Measurements from ENCODE around the gene DDX10. TPM values are rescaled to one million over a fixed set of nuclear protein-coding genes. Genes with fewer than 3 reads are reported as not detected.
A peak's percentile ranks its signal among the peaks of the same experiment; 100 is the strongest.

The DDX10 gene
- polyA plus RNA-seq, 1 of the 3 experiments (the other 2 are of a cell fraction): 35.8 TPM

- CTCF ChIA-PET: interaction anchor here (1.1 to 1.3 kb wide), 2 partner anchors 9 to 241 kb away, joined by 3 to 4 read pairs; no protein-coding TSS in a partner anchor
- H3K9ac ChIP-seq: peak overlapping the region; percentile 15; the same call in 1 of the 2 replicates
- H3K9me2 ChIP-seq: no peaks in the 10 kb centered on the region
- peak overlapping the region; percentile 48; the same call in 1 of the 2 replicates for H2AFZ ChIP-seq (ENCODE audit: low read depth)
- H3K4me1 ChIP-seq (ENCODE audit: control insufficient read depth in 1 of 2, insufficient read depth in 2 of 2, low read depth in 1 of 2, low read length in 1 of 2): peaks cover 27 to 36% of the 10 kb centered on the region in 2 experiments
- H3K27me3 ChIP-seq (ENCODE audit: insufficient read depth): no peaks in the 10 kb centered on the region
- H3F3A ChIP-seq (replicated peaks; ENCODE audit: insufficient read depth): peaks cover 31% of the 10 kb centered on the region
- H3K36me3 ChIP-seq (replicated peaks in 1 of 2; ENCODE audit: control insufficient read depth in 1 of 2, insufficient read depth in 2 of 2, low read length in 1 of 2): no peaks in the 10 kb centered on the region
- no peak for TF ChIP-seq MXI1 (IDR thresholded peaks at IDR 0.05; ENCODE audit: low read depth, low read length)
- no peak for TF ChIP-seq CHD2 (IDR thresholded peaks at IDR 0.05; ENCODE audit: low read length, partially characterized antibody)
- TF ChIP-seq MAX (IDR thresholded peaks at IDR 0.05; ENCODE audit: low read depth): no peak
- no peak for TF ChIP-seq FOXJ3 (CRISPR knock-in tag; IDR thresholded peaks at IDR 0.05)
- TF ChIP-seq TCF12 (IDR thresholded peaks at IDR 0.05): no peak
- TF ChIP-seq POLR2AphosphoS5 (IDR thresholded peaks at IDR 0.05; ENCODE audit: low read depth, low read length): no peak
- no peak for TF ChIP-seq SIN3A (IDR thresholded peaks at IDR 0.05; ENCODE audit: borderline replicate concordance, low read depth, low read length)
- TF ChIP-seq GATA2 (CRISPR knock-in tag; IDR thresholded peaks at IDR 0.05): no peak
- TF ChIP-seq NFIC (IDR thresholded peaks at IDR 0.05; ENCODE audit: borderline replicate concordance): no peak
- H4K20me1 ChIP-seq (ENCODE audit: insufficient read depth): no peaks in the 10 kb centered on the region
- no peaks in the 10 kb centered on the region for H3K79me2 ChIP-seq (ENCODE audit: insufficient read depth)
- POLR2A ChIA-PET: interaction anchor here (0.6 kb wide), 1 partner anchor 949 kb away, joined by 4 read pairs; no protein-coding TSS in a partner anchor
- peak overlapping the region; percentile 85 to 87; a peak in 3 of 4 replicates for H3K27ac ChIP-seq (ENCODE audit: low read depth in 2 of 2, low read length in 1 of 2)
- DNase-seq: no peak
- peak overlapping the region; percentile 65; the same call in 1 of the 2 replicates for H3K4me2 ChIP-seq
- H3K9me3 ChIP-seq: no peaks in the 10 kb centered on the region
- WGBS (ENCODE audit: low lambda C conversion rate): 97% methylated on average over 3 of the region's 3 CpGs
- H3K4me3 ChIP-seq (ENCODE audit: low read depth in 2 of 2, low read length in 1 of 2): no peak overlapping the region
Measured at GRCh38 chr11:108959874-108960273, 295.0 kb downstream of the DDX10 start.

DNA sequence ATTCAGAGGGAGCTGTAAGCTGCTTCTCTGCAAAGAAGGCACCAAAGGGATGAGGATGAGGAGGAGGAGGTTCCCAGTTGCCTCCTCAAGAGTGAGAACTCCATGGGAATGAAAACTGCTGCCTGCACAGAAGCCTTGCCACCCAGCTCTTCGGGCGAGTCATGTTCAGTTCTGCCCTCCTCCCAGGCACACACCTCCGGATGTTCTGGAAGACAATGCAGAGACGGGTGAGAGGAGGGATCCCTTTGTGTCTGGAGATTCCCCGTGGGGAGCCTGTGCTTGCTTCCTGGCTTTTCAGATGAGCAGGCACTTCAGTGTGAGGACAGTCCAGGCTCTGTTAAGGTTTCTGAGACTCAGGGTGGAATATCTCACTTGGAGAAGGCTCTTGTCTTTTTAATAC is 295.6 kb downstream of the DDX10 start:
- ChIA-PET POLR2A (no interaction called here), CTCF (interaction anchor here (1.1 to 1.3 kb wide), 2 partner anchors 8 to 240 kb away, joined by 3 to 4 read pairs; no protein-coding TSS in a partner anchor)
- Histone ChIP-seq H3K27me3 (ENCODE audit: insufficient read depth) (no peaks in the 10 kb centered on the region), H3K4me3 (ENCODE audit: low read depth in 2 of 2, low read length in 1 of 2) (no peak overlapping the region), H4K20me1 (ENCODE audit: insufficient read depth) (no peaks in the 10 kb centered on the region), H2AFZ (ENCODE audit: low read depth) (peak overlapping the region; percentile 48), H3K36me3 (replicated peaks in 1 of 2; ENCODE audit: control insufficient read depth in 1 of 2, insufficient read depth in 2 of 2, low read length in 1 of 2) (no peaks in the 10 kb centered on the region), H3K79me2 (ENCODE audit: insufficient read depth) (no peaks in the 10 kb centered on the region), H3K4me2 (peak overlapping the region; percentile 65; the same call in 1 of the 2 replicates), H3K9ac (peak overlapping the region; percentile 15; the same call in 1 of the 2 replicates), H3K9me2 (no peaks in the 10 kb centered on the region), H3K9me3 (no peaks in the 10 kb centered on the region), H3F3A (replicated peaks; ENCODE audit: insufficient read depth) (peaks cover 31% of the 10 kb centered on the region), H3K4me1 (ENCODE audit: control insufficient read depth in 1 of 2, insufficient read depth in 2 of 2, low read depth in 1 of 2, low read length in 1 of 2) (peaks cover 29 to 36% of the 10 kb centered on the region in 2 experiments), H3K27ac (ENCODE audit: low read depth in 2 of 2, low read length in 1 of 2) (peak overlapping the region in 1 of 2 experiments; percentile 87; a peak in 2 of 4 replicates)
- no peak for DNase-seq
- TF ChIP-seq TCF12 (IDR thresholded peaks at IDR 0.05) (peak; percentile 15; the same call in 1 of the 2 replicates), RFX5 (IDR thresholded peaks at IDR 0.05; ENCODE audit: low read length) (no peak)
- 67% methylated on average over 5 of the region's 5 CpGs for WGBS (ENCODE audit: low lambda C conversion rate)

DNA sequence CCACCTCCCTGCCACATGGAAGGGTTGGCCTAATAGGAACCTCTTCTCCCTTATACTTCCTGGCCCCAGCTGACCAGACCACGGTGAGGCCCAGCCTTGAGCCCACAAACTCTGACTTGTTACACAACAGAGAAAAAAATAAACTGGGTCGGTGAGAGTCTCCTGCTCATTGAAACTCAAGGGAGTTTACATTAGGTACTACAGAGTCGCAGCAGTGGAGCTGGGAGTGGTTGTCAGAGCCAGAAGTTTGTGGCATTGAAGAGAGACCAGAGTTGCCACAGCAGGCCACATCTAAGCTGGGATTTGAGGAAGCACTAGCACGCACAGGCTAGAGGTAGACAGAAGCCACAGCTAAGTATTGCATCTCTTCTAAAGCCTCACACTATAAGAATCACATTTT is 296.2 kb downstream of the DDX10 start:
- ChIA-PET POLR2A (no interaction called here), CTCF (no interaction called here)
- 0 out of 2 replicates have a peak overlapping the region, but pooled peaks have one; percentile 48 for H2AFZ ChIP-seq (ENCODE audit: low read depth)
- no peak overlapping the region for H3K4me2 ChIP-seq
- peaks cover 34 to 36% of the 10 kb centered on the region in 2 experiments for H3K4me1 ChIP-seq (ENCODE audit: control insufficient read depth in 1 of 2, insufficient read depth in 2 of 2, low read depth in 1 of 2, low read length in 1 of 2)
- no peaks in the 10 kb centered on the region for H3K9me3 ChIP-seq
- peak overlapping the region; percentile 15; the same call in 1 of the 2 replicates for H3K9ac ChIP-seq
- DNase-seq: no peak
- H3K9me2 ChIP-seq: no peaks in the 10 kb centered on the region
- peak overlapping the region in 1 of 2 experiments; percentile 87; a peak in 2 of 4 replicates for H3K27ac ChIP-seq (ENCODE audit: low read depth in 2 of 2, low read length in 1 of 2)
- H3K4me3 ChIP-seq (ENCODE audit: low read depth in 2 of 2, low read length in 1 of 2): no peak overlapping the region
- peaks cover 31% of the 10 kb centered on the region for H3F3A ChIP-seq (replicated peaks; ENCODE audit: insufficient read depth)
- WGBS (ENCODE audit: low lambda C conversion rate): 69% methylated on average over 4 of the region's 4 CpGs
- H4K20me1 ChIP-seq (ENCODE audit: insufficient read depth): no peaks in the 10 kb centered on the region
- H3K27me3 ChIP-seq (ENCODE audit: insufficient read depth): no peaks in the 10 kb centered on the region
- no peaks in the 10 kb centered on the region for H3K36me3 ChIP-seq (replicated peaks in 1 of 2; ENCODE audit: control insufficient read depth in 1 of 2, insufficient read depth in 2 of 2, low read length in 1 of 2)
- no peaks in the 10 kb centered on the region for H3K79me2 ChIP-seq (ENCODE audit: insufficient read depth)
- no peak for TF ChIP-seq NRF1 (IDR thresholded peaks at IDR 0.05; ENCODE audit: low read depth, low read length)
- no peak for TF ChIP-seq RAD21 (IDR thresholded peaks at IDR 0.05; ENCODE audit: low read length)
- no peak for TF ChIP-seq PBX3 (IDR thresholded peaks at IDR 0.05)
- no peak for TF ChIP-seq MEF2A (IDR thresholded peaks at IDR 0.05; ENCODE audit: borderline replicate concordance, low read depth)
- no peak for TF ChIP-seq REST (IDR thresholded peaks at IDR 0.05; ENCODE audit: low read depth, low read length)
- no peak for TF ChIP-seq TAF1 (IDR thresholded peaks at IDR 0.05; ENCODE audit: borderline replicate concordance, low read depth, low read length)
- no peak for TF ChIP-seq FOSL2 (IDR thresholded peaks at IDR 0.05; ENCODE audit: borderline replicate concordance, low read depth)
- TF ChIP-seq TEAD4 (IDR thresholded peaks at IDR 0.05; ENCODE audit: borderline replicate concordance, insufficient read depth): no peak
- TF ChIP-seq RFX5 (IDR thresholded peaks at IDR 0.05; ENCODE audit: low read length): no peak
- TF ChIP-seq ELF1 (IDR thresholded peaks at IDR 0.05): no peak

Measured in SK-N-SH (cell line).